ENCODE measurements around the gene ANKMY1.
A peak's percentile ranks its signal among the peaks of the same experiment; 100 is the strongest.

The ANKMY1 gene

DNA sequence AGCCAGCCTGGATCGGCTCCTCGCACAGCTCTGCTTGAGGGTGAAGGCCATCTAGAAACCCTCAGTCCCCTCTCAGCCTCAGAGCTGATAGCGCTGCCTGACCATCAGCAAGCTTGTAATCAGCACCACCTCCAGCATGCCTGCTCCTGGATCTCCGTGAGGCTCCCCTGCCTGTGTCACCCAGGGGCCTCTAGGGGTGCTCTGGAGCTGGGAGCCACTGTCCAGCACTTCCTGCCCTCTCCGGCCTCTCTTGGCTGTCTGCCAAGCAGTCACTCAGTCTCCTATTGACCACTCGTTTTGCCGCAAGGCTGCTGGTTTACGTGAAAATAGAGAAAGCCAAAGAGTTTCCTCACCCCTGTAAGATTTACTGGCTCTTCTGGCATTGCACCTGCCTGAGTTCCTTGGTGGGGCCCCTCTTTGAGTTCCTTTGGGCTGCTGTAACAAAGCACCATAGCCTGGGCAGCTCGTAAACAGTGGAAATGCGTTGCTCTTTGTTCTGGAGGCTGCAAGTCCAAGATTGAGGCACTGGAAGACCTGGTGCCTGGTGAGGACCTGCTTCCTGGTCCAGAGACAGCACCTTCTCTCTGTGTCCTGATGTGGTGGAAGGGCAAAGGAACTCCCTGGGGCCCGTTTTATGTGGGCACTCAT, 46.6 kb upstream of the ANKMY1 start:
- H4K20me1 ChIP-seq (ENCODE audit: insufficient read depth, low read length): no peaks in the 10 kb centered on the region
- no peak overlapping the region for H3K4me3 ChIP-seq (ENCODE audit: low read length)
- H3K27ac ChIP-seq (ENCODE audit: low read length): no peak overlapping the region
- no peaks in the 10 kb centered on the region for H3K9me3 ChIP-seq (ENCODE audit: insufficient read depth, low read length)
- H3K36me3 ChIP-seq (replicated peaks; ENCODE audit: low read depth, low read length): no peaks in the 10 kb centered on the region
- H2AFZ ChIP-seq (ENCODE audit: low read depth, low read length): no peak overlapping the region
- H3K4me2 ChIP-seq (ENCODE audit: low read length): no peak overlapping the region
- H3K9ac ChIP-seq (ENCODE audit: low read length): no peak overlapping the region
- H3K27me3 ChIP-seq (ENCODE audit: low read depth, low read length): no peaks in the 10 kb centered on the region
- no peaks in the 10 kb centered on the region for H3K79me2 ChIP-seq (ENCODE audit: low read length)
- TF ChIP-seq, protein P1, sequence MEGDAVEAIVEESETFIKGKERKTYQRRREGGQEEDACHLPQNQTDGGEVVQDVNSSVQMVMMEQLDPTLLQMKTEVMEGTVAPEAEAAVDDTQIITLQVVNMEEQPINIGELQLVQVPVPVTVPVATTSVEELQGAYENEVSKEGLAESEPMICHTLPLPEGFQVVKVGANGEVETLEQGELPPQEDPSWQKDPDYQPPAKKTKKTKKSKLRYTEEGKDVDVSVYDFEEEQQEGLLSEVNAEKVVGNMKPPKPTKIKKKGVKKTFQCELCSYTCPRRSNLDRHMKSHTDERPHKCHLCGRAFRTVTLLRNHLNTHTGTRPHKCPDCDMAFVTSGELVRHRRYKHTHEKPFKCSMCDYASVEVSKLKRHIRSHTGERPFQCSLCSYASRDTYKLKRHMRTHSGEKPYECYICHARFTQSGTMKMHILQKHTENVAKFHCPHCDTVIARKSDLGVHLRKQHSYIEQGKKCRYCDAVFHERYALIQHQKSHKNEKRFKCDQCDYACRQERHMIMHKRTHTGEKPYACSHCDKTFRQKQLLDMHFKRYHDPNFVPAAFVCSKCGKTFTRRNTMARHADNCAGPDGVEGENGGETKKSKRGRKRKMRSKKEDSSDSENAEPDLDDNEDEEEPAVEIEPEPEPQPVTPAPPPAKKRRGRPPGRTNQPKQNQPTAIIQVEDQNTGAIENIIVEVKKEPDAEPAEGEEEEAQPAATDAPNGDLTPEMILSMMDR (IDR thresholded peaks at IDR 0.05; ENCODE audit: low read depth, low read length): peak; percentile 10; the same call in 1 of the 2 replicates
- no peak for TF ChIP-seq EZH2phosphoT487 (IDR thresholded peaks at IDR 0.05; ENCODE audit: low read depth)
- no peaks in the 10 kb centered on the region for H3K4me1 ChIP-seq (ENCODE audit: low read length)

DNA sequence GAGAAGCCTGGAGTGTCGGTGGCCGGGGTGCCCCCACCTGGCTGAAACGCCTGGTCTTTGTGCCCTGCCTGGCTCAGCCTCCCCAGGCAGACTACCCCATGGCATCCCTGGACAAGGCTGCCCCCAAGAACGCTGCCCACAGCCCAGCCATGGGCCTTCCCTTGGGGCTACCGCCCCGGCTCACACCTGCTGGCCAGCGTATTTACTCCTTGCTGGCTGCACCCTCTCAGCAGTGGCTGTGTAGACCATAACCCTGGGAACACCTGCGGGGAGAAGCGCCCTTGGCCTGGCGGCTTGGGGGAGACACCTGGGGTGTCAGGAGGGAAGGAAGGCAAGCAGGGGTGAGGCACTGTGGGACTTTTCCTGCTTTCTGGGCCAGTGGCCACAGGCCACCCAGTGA, 46.1 kb upstream of the ANKMY1 start:
- Histone ChIP-seq H3K9me3 (ENCODE audit: insufficient read depth, low read length) (no peaks in the 10 kb centered on the region), H2AFZ (ENCODE audit: low read depth, low read length) (no peak overlapping the region), H3K9ac (ENCODE audit: low read length) (no peak overlapping the region), H3K36me3 (replicated peaks; ENCODE audit: low read depth, low read length) (no peaks in the 10 kb centered on the region), H4K20me1 (ENCODE audit: insufficient read depth, low read length) (no peaks in the 10 kb centered on the region), H3K4me1 (ENCODE audit: low read length) (no peaks in the 10 kb centered on the region), H3K79me2 (ENCODE audit: low read length) (no peaks in the 10 kb centered on the region), H3K4me3 (ENCODE audit: low read length) (no peak overlapping the region), H3K4me2 (ENCODE audit: low read length) (no peak overlapping the region), H3K27me3 (ENCODE audit: low read depth, low read length) (no peaks in the 10 kb centered on the region), H3K27ac (ENCODE audit: low read length) (no peak overlapping the region)
- TF ChIP-seq, protein P1 (IDR thresholded peaks at IDR 0.05; ENCODE audit: low read depth, low read length): no peak
- TF ChIP-seq EZH2phosphoT487 (IDR thresholded peaks at IDR 0.05; ENCODE audit: low read depth): no peak

GRCh38 chr2:240603081-240603835, 45.5 kb upstream of the ANKMY1 start:
- Histone ChIP-seq H3K27me3 (ENCODE audit: low read depth, low read length) (no peaks in the 10 kb centered on the region), H3K79me2 (ENCODE audit: low read length) (no peaks in the 10 kb centered on the region), H4K20me1 (ENCODE audit: insufficient read depth, low read length) (no peaks in the 10 kb centered on the region), H3K4me3 (ENCODE audit: low read length) (no peak overlapping the region), H3K4me1 (ENCODE audit: low read length) (no peaks in the 10 kb centered on the region), H3K36me3 (replicated peaks; ENCODE audit: low read depth, low read length) (no peaks in the 10 kb centered on the region), H3K9me3 (ENCODE audit: insufficient read depth, low read length) (no peaks in the 10 kb centered on the region), H3K9ac (ENCODE audit: low read length) (no peak overlapping the region), H2AFZ (ENCODE audit: low read depth, low read length) (no peak overlapping the region), H3K27ac (ENCODE audit: low read length) (no peak overlapping the region), H3K4me2 (ENCODE audit: low read length) (no peak overlapping the region)
- TF ChIP-seq EZH2phosphoT487 (IDR thresholded peaks at IDR 0.05; ENCODE audit: low read depth): no peak
- TF ChIP-seq, protein P1 (IDR thresholded peaks at IDR 0.05; ENCODE audit: low read depth, low read length): no peak

GRCh38 chr2:240602266-240603050, 44.7 kb upstream of the ANKMY1 start:
- TF ChIP-seq, protein P1 (IDR thresholded peaks at IDR 0.05; ENCODE audit: low read depth, low read length): no peak
- no peak for TF ChIP-seq EZH2phosphoT487 (IDR thresholded peaks at IDR 0.05; ENCODE audit: low read depth)
- H3K4me3 ChIP-seq (ENCODE audit: low read length): no peak overlapping the region
- H3K9me3 ChIP-seq (ENCODE audit: insufficient read depth, low read length): no peaks in the 10 kb centered on the region
- no peaks in the 10 kb centered on the region for H3K36me3 ChIP-seq (replicated peaks; ENCODE audit: low read depth, low read length)
- no peaks in the 10 kb centered on the region for H3K79me2 ChIP-seq (ENCODE audit: low read length)
- H3K27me3 ChIP-seq (ENCODE audit: low read depth, low read length): no peaks in the 10 kb centered on the region
- H4K20me1 ChIP-seq (ENCODE audit: insufficient read depth, low read length): no peaks in the 10 kb centered on the region
- H3K4me2 ChIP-seq (ENCODE audit: low read length): no peak overlapping the region
- H3K4me1 ChIP-seq (ENCODE audit: low read length): no peaks in the 10 kb centered on the region
- H3K27ac ChIP-seq (ENCODE audit: low read length): no peak overlapping the region
- no peak overlapping the region for H3K9ac ChIP-seq (ENCODE audit: low read length)
- no peak overlapping the region for H2AFZ ChIP-seq (ENCODE audit: low read depth, low read length)

Data from OCI-LY3 (cell line).